Neuronal stem cell (in vitro differentiated cells): ENCODE measurements around the gene ITGB3BP.
"Not testable (repeated sequence)": the region's sequence is repeated elsewhere in the genome, so short reads cannot be mapped to it uniquely, and the experiment has no call there.

Experiments used
- DNase-seq: peaks from one replicate; pipeline ENCODE4 v3.0.0-alpha.2; 2013; ENCODE audit warnings: low spot score
- H2AFZ ChIP-seq: one replicate; pipeline ENCODE4 v1.6.1; 2013; ENCODE audit warnings: mild to moderate bottlenecking, low read length, inconsistent platforms
- H2AK5ac ChIP-seq: 2 replicates; pipeline ENCODE4 v1.6.1; 2013; ENCODE audit warnings: low read depth, mild to moderate bottlenecking, inconsistent platforms, low read length, moderate library complexity, mixed read lengths
- H2BK120ac ChIP-seq: 2 replicates; pipeline ENCODE4 v1.6.1; 2013; ENCODE audit warnings: low read depth, mild to moderate bottlenecking, inconsistent platforms, low read length, moderate library complexity, mixed read lengths
- H2BK12ac ChIP-seq: one replicate; pipeline ENCODE4 v1.6.1; 2013; ENCODE audit warnings: low read length, inconsistent platforms
- H2BK15ac ChIP-seq: 2 replicates; pipeline ENCODE4 v1.6.1; 2013; ENCODE audit warnings: mild to moderate bottlenecking, low read length, inconsistent platforms, mixed read lengths
- H2BK5ac ChIP-seq: one replicate; pipeline ENCODE4 v1.6.1; 2013; ENCODE audit warnings: inconsistent platforms, mild to moderate bottlenecking, low read length, moderate library complexity
- H3K14ac ChIP-seq: one replicate; pipeline ENCODE4 v1.6.1; 2013; ENCODE audit warnings: low read length, inconsistent platforms
- H3K18ac ChIP-seq: 2 replicates; pipeline ENCODE4 v1.6.1; 2013; ENCODE audit warnings: low read length, inconsistent platforms
- H3K23ac ChIP-seq: 2 replicates; pipeline ENCODE4 v1.6.1; 2013; ENCODE audit warnings: low read depth, mild to moderate bottlenecking, mixed read lengths, low read length, inconsistent platforms; ENCODE audit not compliant: poor library complexity
- H3K27ac ChIP-seq: replicated peaks from 3 replicates; pipeline ENCODE4 v1.5.1; 2013; ENCODE audit warnings: low read length, inconsistent platforms
- H3K27me3 ChIP-seq, 3 experiments: 2 replicates each; pipeline ENCODE4 v1.6.1; 2013; ENCODE audit warnings: low read length in 3 of 3, mild to moderate bottlenecking in 2 of 3, inconsistent platforms in 1 of 3, low read depth in 1 of 3, mixed read lengths in 1 of 3, moderate library complexity in 1 of 3; ENCODE audit not compliant: control insufficient read depth in 3 of 3, insufficient read depth in 3 of 3
- H3K36me3 ChIP-seq, 2 donors: replicated peaks in 1 of 2; 2 replicates each; pipeline ENCODE4 v1.6.1; 2013; ENCODE audit warnings: low read length in 2 of 2; ENCODE audit not compliant: control insufficient read depth in 2 of 2, insufficient read depth in 2 of 2
- H3K4ac ChIP-seq: 2 replicates; pipeline ENCODE4 v1.6.1; 2013; ENCODE audit warnings: inconsistent platforms, mild to moderate bottlenecking, low read length, moderate library complexity
- H3K4me1 ChIP-seq, 2 donors: 1 replicate in 1 of 2; 2 replicates in 1 of 2; pipeline ENCODE4 v1.6.1; 2013; ENCODE audit warnings: low read length in 2 of 2, low read depth in 1 of 2; ENCODE audit not compliant: control insufficient read depth in 2 of 2, insufficient read depth in 1 of 2
- H3K4me2 ChIP-seq: one replicate; pipeline ENCODE4 v1.6.1; 2013; ENCODE audit warnings: mild to moderate bottlenecking, low read length, inconsistent platforms; ENCODE audit not compliant: insufficient read depth, poor library complexity, severe bottlenecking
- H3K4me3 ChIP-seq, 2 donors: 2 replicates each; pipeline ENCODE4 v1.5.1; 2013; ENCODE audit warnings: low read length in 2 of 2, mild to moderate bottlenecking in 2 of 2, inconsistent platforms in 1 of 2, moderate library complexity in 1 of 2
- H3K79me1 ChIP-seq: one replicate; pipeline ENCODE4 v1.6.1; 2013; ENCODE audit warnings: low read depth, mild to moderate bottlenecking, inconsistent platforms, low read length, moderate library complexity
- H3K9ac ChIP-seq: one replicate; pipeline ENCODE4 v1.6.1; 2013; ENCODE audit warnings: mild to moderate bottlenecking, low read depth, low read length, inconsistent platforms; ENCODE audit not compliant: poor library complexity
- H3K9me3 ChIP-seq, 2 donors: replicated peaks in 1 of 2; 2 replicates each; pipeline versions ENCODE3 to v1.6.1; 2013; ENCODE audit warnings: low read length in 2 of 2, mild to moderate bottlenecking in 2 of 2, inconsistent platforms in 1 of 2, low read depth in 1 of 2, mixed read lengths in 1 of 2, moderate library complexity in 1 of 2; ENCODE audit not compliant: control insufficient read depth in 2 of 2, insufficient read depth in 1 of 2
- H4K8ac ChIP-seq: one replicate; pipeline ENCODE4 v1.6.1; 2013; ENCODE audit warnings: low read depth, mild to moderate bottlenecking, inconsistent platforms, low read length, moderate library complexity
- H4K91ac ChIP-seq: one replicate; pipeline ENCODE4 v1.6.1; 2013; ENCODE audit warnings: low read length, low read depth, mild to moderate bottlenecking, inconsistent platforms; ENCODE audit not compliant: poor library complexity
- WGBS, 2 donors: extraction: QIAGEN DNeasy Blood & Tissue Kit; methylation state at CpG; one replicate each; pipeline ENCODE4 v1.1.7; 2013; ENCODE audit warnings: missing lambda C conversion rate in 2 of 2, mixed read lengths in 1 of 2; ENCODE audit not compliant: insufficient read length in 2 of 2, insufficient replicate concordance in 1 of 2; ENCODE audit errors: extremely low coverage in 2 of 2; 5-methylcytosine and 5-hydroxymethylcytosine counted together

Gene ITGB3BP

GRCh38 chr1:63423649-63424048 lies 99.4 kb downstream of the ITGB3BP start:
- Histone ChIP-seq H3K4ac (no peak overlapping the region), H3K18ac (no peak overlapping the region), H4K8ac (no peak overlapping the region), H2AFZ (no peak overlapping the region), H2BK120ac (no peak overlapping the region), H2AK5ac (no peak overlapping the region), H2BK12ac (no peak overlapping the region), H3K9me3 (peaks cover 0 to 3% of the 10 kb centered on the region in 2 donors), H3K9ac (no peak overlapping the region), H3K36me3 (peaks cover 1 to 3% of the 10 kb centered on the region in 2 donors), H3K4me2 (no peak overlapping the region), H3K27me3 (no peaks in the 10 kb centered on the region), H3K4me3 (no peak overlapping the region), H2BK5ac (no peak overlapping the region), H4K91ac (no peak overlapping the region), H3K14ac (no peak overlapping the region), H2BK15ac (no peak overlapping the region), H3K4me1 (no peaks in the 10 kb centered on the region), H3K23ac (no peak overlapping the region), H3K27ac (no peak overlapping the region), H3K79me1 (no peaks in the 10 kb centered on the region)
- no CpG with 5 or more reads among the region's 2 CpGs for WGBS, 2 donors
- DNase-seq = no peak

GRCh38 chr1:63420746-63421145 lies 102.3 kb downstream of the ITGB3BP start:
- not testable (repeated sequence) for H3K23ac ChIP-seq, H3K4me3 ChIP-seq, H2AFZ ChIP-seq, DNase-seq, H3K79me1 ChIP-seq, H3K9ac ChIP-seq, H2BK12ac ChIP-seq, H2BK15ac ChIP-seq, H3K4me2 ChIP-seq, H3K9me3 ChIP-seq, H3K36me3 ChIP-seq, H4K91ac ChIP-seq, H3K14ac ChIP-seq, H3K18ac ChIP-seq, H2BK5ac ChIP-seq, H3K27me3 ChIP-seq, H3K4me1 ChIP-seq, H4K8ac ChIP-seq, H2BK120ac ChIP-seq, H2AK5ac ChIP-seq, H3K4ac ChIP-seq, H3K27ac ChIP-seq
- no CpG with 5 or more reads among the region's 1 CpG for WGBS, 2 donors

GRCh38 chr1:63418101-63418500 lies 104.9 kb downstream of the ITGB3BP start:
- Histone ChIP-seq H3K27ac (no peak overlapping the region), H3K14ac (no peak overlapping the region)

GRCh38 chr1:63414691-63415365 lies 108.2 kb downstream of the ITGB3BP start:
- H2BK120ac ChIP-seq = no peak overlapping the region
- DNase-seq = no peak
- no peak overlapping the region for H3K27ac ChIP-seq
- no peak overlapping the region for H2BK12ac ChIP-seq
- H3K4ac ChIP-seq = no peak overlapping the region
- H3K14ac ChIP-seq = no peak overlapping the region
- no peak overlapping the region for H2BK5ac ChIP-seq
- no peak overlapping the region for H3K18ac ChIP-seq
- H3K4me2 ChIP-seq = no peak overlapping the region
- H3K79me1 ChIP-seq = no peaks in the 10 kb centered on the region
- no CpG with 5 or more reads among the region's 3 CpGs for WGBS, 2 donors
- H2AK5ac ChIP-seq = no peak overlapping the region
- no peak overlapping the region for H3K23ac ChIP-seq
- peaks cover 0 to 5% of the 10 kb centered on the region in 2 donors for H3K4me1 ChIP-seq
- H3K9ac ChIP-seq = no peak overlapping the region
- H3K27me3 ChIP-seq = no peaks in the 10 kb centered on the region
- H4K91ac ChIP-seq = no peak overlapping the region
- no peak overlapping the region for H2AFZ ChIP-seq
- H3K9me3 ChIP-seq = no peaks in the 10 kb centered on the region
- H2BK15ac ChIP-seq = no peak overlapping the region
- H3K4me3 ChIP-seq = no peak overlapping the region
- H3K36me3 ChIP-seq = peaks cover 0 to 24% of the 10 kb centered on the region in 2 donors
- no peak overlapping the region for H4K8ac ChIP-seq

More at GRCh38 chr1:63418101-63418500, 104.9 kb downstream of the ITGB3BP start:
- Histone ChIP-seq H3K4me1 (no peaks in the 10 kb centered on the region), H3K4me3 (no peak overlapping the region), H4K91ac (no peak overlapping the region), H3K36me3 (peaks cover 0 to 14% of the 10 kb centered on the region in 2 donors), H3K23ac (no peak overlapping the region), H2BK12ac (no peak overlapping the region), H3K9me3 (no peaks in the 10 kb centered on the region), H3K18ac (no peak overlapping the region), H3K79me1 (no peaks in the 10 kb centered on the region), H2BK15ac (no peak overlapping the region), H2BK5ac (no peak overlapping the region), H4K8ac (no peak overlapping the region), H2AFZ (no peak overlapping the region), H3K9ac (no peak overlapping the region), H3K4ac (no peak overlapping the region), H3K27me3 (no peaks in the 10 kb centered on the region), H2BK120ac (no peak overlapping the region), H2AK5ac (no peak overlapping the region), H3K4me2 (no peak overlapping the region)
- no peak for DNase-seq
